OCI-LY7 (cell line): Measurements from ENCODE around the gene HES1. TPM values are rescaled to one million over a fixed set of nuclear protein-coding genes. Genes with fewer than 3 reads are reported as not detected.
"Not testable (repeated sequence)": the region's sequence is repeated elsewhere in the genome, so short reads cannot be mapped to it uniquely, and the experiment has no call there.

ENCODE experiments used
- BruUV-seq: library from RNA; stranded (reverse); fragments of 400-500 nt; replicated peaks from 2 replicates; lab custom pipeline; 2021; lab: Mats Ljungman, UMichigan
- CTCF ChIA-PET: fragments of 300-600 bp; sonication (Branson Sonifier 250); formaldehyde crosslinking; loops from one replicate; lab custom pipeline; 2022; ENCODE audit warnings: antibody characterized with exemption; ENCODE audit not compliant: unreplicated experiment; lab: Charles Lee
- POLR2A ChIA-PET: fragments of 300-600 bp; sonication (Branson Sonifier 250); formaldehyde crosslinking; loops from one replicate; lab custom pipeline; 2022; ENCODE audit warnings: antibody characterized with exemption; lab: Charles Lee
- DNase-seq: peaks from one replicate; pipeline ENCODE4 v3.0.0-alpha.2; 2015; ENCODE audit warnings: low spot score
- H2AFZ ChIP-seq: fragments of 200-600 bp; sonication (generic), shearing (Covaris generic); 2 replicates; pipeline ENCODE4 v1.6.1; 2014; ENCODE audit warnings: mild to moderate bottlenecking, antibody characterized with exemption, low read length, moderate library complexity
- H3K27ac ChIP-seq: fragments of 200-600 bp; sonication (generic); 2 replicates; pipeline ENCODE4 v1.5.1; 2014; ENCODE audit warnings: mixed run types, low read depth, mild to moderate bottlenecking, moderate library complexity, low read length, inconsistent platforms; ENCODE audit not compliant: poor library complexity, severe bottlenecking
- H3K36me3 ChIP-seq: fragments of 200-600 bp; sonication (generic); 2 replicates; pipeline ENCODE4 v1.6.1; 2014; ENCODE audit warnings: mild to moderate bottlenecking, antibody characterized with exemption, low read length, moderate library complexity, mixed read lengths; ENCODE audit not compliant: insufficient read depth
- H3K4me1 ChIP-seq: fragments of 200-600 bp; sonication (generic); 2 replicates; pipeline ENCODE4 v1.5.1; 2014; ENCODE audit warnings: mild to moderate bottlenecking, low read length; ENCODE audit not compliant: insufficient read depth, poor library complexity, severe bottlenecking
- H3K4me2 ChIP-seq: fragments of 200-600 bp; sonication (generic); 2 replicates; pipeline ENCODE4 v1.6.1; 2014; ENCODE audit warnings: mild to moderate bottlenecking, low read length
- H3K4me3 ChIP-seq: fragments of 200-600 bp; sonication (generic); 2 replicates; pipeline ENCODE4 v1.5.1; 2014; ENCODE audit warnings: mild to moderate bottlenecking, low read depth, low read length; ENCODE audit not compliant: poor library complexity, severe bottlenecking
- H3K79me2 ChIP-seq: fragments of 200-600 bp; sonication (generic); 2 replicates; pipeline ENCODE4 v1.6.1; 2016; ENCODE audit warnings: low read depth, mild to moderate bottlenecking, low read length, moderate library complexity, mixed read lengths; ENCODE audit not compliant: insufficient read depth
- H3K9me2 ChIP-seq: fragments of 200-600 bp; sonication (generic); 2 replicates; pipeline ENCODE4 v1.6.1; 2016; ENCODE audit warnings: mild to moderate bottlenecking, low read length, mixed read lengths; ENCODE audit not compliant: insufficient read depth
- H3K9me3 ChIP-seq: fragments of 200-600 bp; sonication (generic); 2 replicates; pipeline ENCODE4 v1.6.1; 2014; ENCODE audit warnings: mild to moderate bottlenecking, mixed run types, low read length, mixed read lengths
- H4K20me1 ChIP-seq: fragments of 200-600 bp; sonication (generic); 2 replicates; pipeline ENCODE4 v1.6.1; 2014; ENCODE audit warnings: mild to moderate bottlenecking, antibody characterized with exemption, low read length, moderate library complexity, mixed read lengths; ENCODE audit not compliant: insufficient read depth
- CTCF ChIP-seq: fragments of 200-600 bp; sonication (generic); conservative IDR thresholded peaks from 2 replicates; pipeline ENCODE4 v1.5.1; 2014; ENCODE audit warnings: mild to moderate bottlenecking, antibody characterized with exemption, low read length, moderate library complexity, mixed read lengths
- EZH2phosphoT487 ChIP-seq: fragments of 200-600 bp; sonication (generic); IDR thresholded peaks from 2 replicates; pipeline ENCODE4 v1.6.1; 2018; ENCODE audit warnings: low read depth, borderline replicate concordance, mild to moderate bottlenecking, mixed run types, antibody characterized with exemption, low read length, moderate library complexity, mixed read lengths
- intact Hi-C: fragments of 100-400 bp; cut with micrococcal nuclease; formaldehyde crosslinking; loops from one replicate; pipeline ENCODE4 v1.10.0; 2022; ENCODE audit not compliant: unreplicated experiment
- total RNA-seq, 2 experiments: library from RNA; depleted of rRNA in 1 of 2; stranded (reverse); fragments of >200 nt in 1 of 2; shearing (Covaris generic) in 1 of 2; gene quantifications; 2 replicates each; pipeline ENCODE4 v1.2.3, GENCODE V29; 2014 to 2022

HES1 gene
- total RNA-seq, 2 experiments from 2014 or later: 1.1 to 3.0 TPM

- Histone ChIP-seq H3K4me1 (no peaks in the 10 kb centered on the region), H3K27ac (no peak overlapping the region), H3K9me2 (no peaks in the 10 kb centered on the region), H3K36me3 (no peaks in the 10 kb centered on the region), H3K4me2 (no peak overlapping the region), H3K4me3 (no peak overlapping the region), H2AFZ (no peak overlapping the region), H3K79me2 (no peaks in the 10 kb centered on the region), H3K9me3 (no peaks in the 10 kb centered on the region), H4K20me1 (no peaks in the 10 kb centered on the region)
- ChIA-PET CTCF (no interaction called here), POLR2A (interaction anchor here (0.6 kb wide), 1 partner anchor 44 kb away, joined by 3 read pairs; no protein-coding TSS in a partner anchor)
- BruUV-seq: no TSS peak
- no peak for DNase-seq
- intact Hi-C loops: no loop called here
- TF ChIP-seq EZH2phosphoT487 (no peak), CTCF (no peak)
These were observed 12.4 kb downstream of the HES1 start for GRCh38 chr3:194148383-194148782.

- CTCF ChIA-PET: interaction anchor here (0.6 kb wide), 2 partner anchors 107 to 378 kb away, joined by 3 read pairs; no protein-coding TSS in a partner anchor
- TF ChIP-seq CTCF: no peak
- no peak for TF ChIP-seq EZH2phosphoT487
These were observed 14.4 kb downstream of the HES1 start for GRCh38 chr3:194150252-194150934.

GRCh38 chr3:194150935-194151302, 15.0 kb downstream of the HES1 start:
- H3K36me3 ChIP-seq, DNase-seq, BruUV-seq, H3K27ac ChIP-seq, H2AFZ ChIP-seq, H3K9me3 ChIP-seq, H3K79me2 ChIP-seq, H3K9me2 ChIP-seq, POLR2A ChIA-PET, H4K20me1 ChIP-seq, H3K4me2 ChIP-seq, H3K4me3 ChIP-seq, H3K4me1 ChIP-seq, intact Hi-C loops: not testable (repeated sequence)
- CTCF ChIA-PET: interaction anchor here (0.6 kb wide), 3 partner anchors 13 to 378 kb away, joined by 3 read pairs; no protein-coding TSS in a partner anchor

More at GRCh38 chr3:194150252-194150934, 14.4 kb downstream of the HES1 start:
- POLR2A ChIA-PET: no interaction called here
- Histone ChIP-seq H3K4me2 (no peak overlapping the region), H3K79me2 (no peaks in the 10 kb centered on the region), H3K9me2 (no peaks in the 10 kb centered on the region), H4K20me1 (no peaks in the 10 kb centered on the region), H3K9me3 (no peaks in the 10 kb centered on the region), H3K4me1 (no peaks in the 10 kb centered on the region), H3K27ac (no peak overlapping the region), H2AFZ (no peak overlapping the region), H3K36me3 (no peaks in the 10 kb centered on the region), H3K4me3 (no peak overlapping the region)
- no peak for DNase-seq
- no TSS peak for BruUV-seq
- intact Hi-C loops: no loop called here
